NCI-H2171 (cell line): ENCODE data around the gene SLC17A7.
"Not testable (repeated sequence)": the region's sequence is repeated elsewhere in the genome, so short reads cannot be mapped to it uniquely, and the experiment has no call there.

Experiments used
- DNase-seq: peaks from one replicate; lab custom pipeline; 2025; lab: John Stamatoyannopoulos, UW

SLC17A7 gene

GRCh38 chr19:49444100-49444700 lies 2.9 kb upstream of the SLC17A7 start:
- DNase-seq, result not testable (repeated sequence)

- DNase-seq, result peak; percentile 99
Observed at GRCh38 chr19:49443366-49444099, 2.2 kb upstream of the SLC17A7 start.

DNA sequence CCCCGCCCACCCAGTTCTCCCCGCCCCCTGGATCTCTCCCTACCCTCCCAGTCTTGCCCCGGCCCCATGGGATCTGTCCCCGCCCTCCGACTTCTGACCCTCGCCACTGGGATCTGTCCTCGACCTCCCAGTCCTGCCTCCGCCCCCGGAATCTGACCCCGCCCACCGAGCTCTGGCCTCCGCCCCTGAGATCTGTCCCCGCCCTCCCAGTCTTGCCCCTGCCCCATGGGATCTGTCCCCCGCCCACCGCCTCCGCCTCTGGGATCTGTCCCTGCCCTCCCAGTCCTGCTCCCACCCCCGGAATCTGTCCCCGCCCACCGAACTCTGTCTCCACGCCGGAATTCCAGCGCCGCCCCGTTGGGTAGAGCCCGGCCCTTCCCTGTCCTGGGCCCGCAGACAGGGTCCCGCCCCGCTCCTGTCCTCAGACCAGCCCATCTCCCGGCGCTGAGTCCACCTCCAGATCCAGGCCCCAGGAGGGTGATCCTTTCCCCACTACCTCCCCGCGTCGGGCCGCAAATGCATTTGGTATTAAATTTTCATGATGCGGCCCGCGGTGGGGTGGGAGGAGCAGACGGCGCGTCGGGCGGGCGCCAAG lies 1.5 kb upstream of the SLC17A7 start:
- DNase-seq, result peak; percentile 98

DNA sequence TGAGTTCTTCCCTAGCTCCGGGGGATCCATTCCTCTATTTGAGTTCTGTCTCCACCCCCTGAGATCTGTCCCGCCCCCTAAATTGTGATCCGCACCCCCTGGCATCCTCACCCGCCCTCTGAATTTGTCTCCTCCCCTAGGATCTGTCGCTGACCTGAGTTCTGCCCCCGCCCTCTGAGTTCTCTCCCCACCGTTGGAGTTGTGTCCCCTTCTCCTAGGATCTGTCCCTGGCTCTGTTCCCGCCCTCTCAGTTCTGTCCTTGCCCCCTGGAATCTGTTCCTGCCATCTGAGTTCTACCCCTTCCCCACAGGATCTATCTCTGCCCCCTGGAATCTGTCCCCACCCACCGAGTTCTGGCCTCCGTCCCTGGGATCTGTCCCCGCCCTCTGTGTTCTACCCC lies 1.0 kb upstream of the SLC17A7 start:
- DNase-seq, result peak; percentile 73

GRCh38 chr19:49441960-49442350 lies 628 bp upstream of the SLC17A7 start:
- DNase-seq, result no peak

GRCh38 chr19:49440439-49441209 lies 703 bp downstream of the SLC17A7 start:
- no peak for DNase-seq

DNA sequence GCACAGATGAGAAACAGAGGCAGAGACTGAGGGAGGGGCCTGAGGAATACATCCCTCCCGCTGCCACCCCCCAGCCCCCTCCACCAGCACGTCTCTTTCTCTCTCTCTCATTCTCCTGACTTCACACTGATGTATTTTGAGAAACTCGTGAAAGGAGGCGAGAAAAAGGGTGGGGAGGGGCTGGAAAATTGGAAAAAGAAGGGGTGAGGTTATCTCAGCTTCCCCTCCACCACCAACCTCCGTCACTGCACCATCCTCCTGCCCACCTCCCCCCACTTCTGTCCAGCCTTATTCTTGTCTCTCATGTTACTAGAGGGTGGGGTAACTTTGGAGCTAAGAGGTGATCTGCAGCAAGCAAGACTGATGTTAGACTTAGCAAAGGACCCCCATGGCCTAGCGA lies 1.5 kb downstream of the SLC17A7 start:
- no peak for DNase-seq

DNA sequence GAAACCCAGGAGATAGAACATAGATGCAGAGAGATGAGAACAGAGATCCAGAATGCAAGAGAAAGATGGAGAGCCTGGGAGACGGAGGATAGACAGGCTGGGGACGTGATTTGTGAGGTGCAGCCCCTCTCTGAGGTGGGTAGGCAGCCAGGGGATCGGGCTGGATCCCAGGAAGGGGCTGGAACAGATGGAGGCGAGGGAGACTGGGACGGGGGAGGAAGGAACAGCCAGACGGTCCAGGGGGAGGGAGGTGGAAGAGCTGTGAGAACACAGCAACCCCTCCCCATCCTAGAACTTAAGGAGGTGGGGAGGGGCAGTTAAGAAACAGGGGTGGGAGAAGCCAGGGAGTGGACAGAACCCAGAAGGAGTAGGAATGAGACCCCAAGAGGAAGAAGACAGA lies 3.1 kb downstream of the SLC17A7 start:
- DNase-seq, result peak; percentile 36

GRCh38 chr19:49437231-49437630 lies 4.1 kb downstream of the SLC17A7 start:
- peak; percentile 23 for DNase-seq

DNA sequence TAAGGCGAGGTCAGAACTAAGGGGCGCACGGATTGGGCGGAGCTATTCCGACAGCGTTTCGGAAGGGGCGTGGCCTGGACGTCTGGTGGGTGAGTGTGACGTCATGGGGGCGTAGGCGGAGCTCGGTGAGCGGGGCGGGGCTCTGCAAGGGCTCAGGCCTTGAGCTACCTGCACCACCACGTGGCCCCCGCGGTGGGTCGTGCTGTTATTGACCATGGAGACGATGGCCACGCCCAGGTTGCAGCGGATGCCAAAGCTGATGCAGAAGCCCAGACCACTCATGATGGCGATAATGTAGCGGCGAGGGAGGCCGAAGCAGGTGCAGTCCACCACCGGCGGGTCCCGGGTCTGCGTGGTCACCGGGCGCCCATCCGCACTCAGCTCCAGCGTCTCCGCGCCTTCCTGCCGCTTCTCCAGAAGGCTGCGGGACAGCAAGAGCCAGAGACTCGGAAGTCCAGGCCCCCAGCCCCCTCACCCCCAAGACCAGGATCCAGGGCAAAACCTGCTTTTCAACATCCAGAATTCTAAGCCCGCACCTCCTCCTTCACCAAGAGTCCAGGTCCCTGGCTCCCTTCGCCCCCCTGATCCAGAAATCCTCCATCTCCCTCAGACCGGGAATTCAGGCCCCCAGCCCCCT lies 4.8 kb downstream of the SLC17A7 start:
- no peak for DNase-seq

DNA sequence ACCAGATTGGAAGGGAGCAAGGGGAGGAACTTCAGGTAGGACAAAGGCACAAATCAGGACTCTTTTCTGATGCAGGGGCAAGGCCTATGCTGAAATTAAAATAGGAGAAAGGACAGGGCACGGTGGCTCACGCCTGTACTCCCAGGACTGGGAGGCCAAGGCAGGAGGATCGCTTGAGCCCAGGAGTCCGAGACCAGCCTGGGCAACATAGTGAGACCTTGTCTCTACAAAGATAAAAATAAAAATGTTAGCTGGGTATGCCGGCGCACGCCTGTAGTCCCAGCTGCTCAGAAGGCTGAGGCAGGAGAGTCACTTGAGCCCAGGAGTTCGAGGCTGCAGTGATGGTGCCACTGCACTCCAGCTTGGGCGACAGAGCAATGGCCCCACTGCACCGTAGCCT lies 5.7 kb downstream of the SLC17A7 start:
- DNase-seq, result no peak

- no peak for DNase-seq
Observed at GRCh38 chr19:49434907-49435583, 6.3 kb downstream of the SLC17A7 start.

DNA sequence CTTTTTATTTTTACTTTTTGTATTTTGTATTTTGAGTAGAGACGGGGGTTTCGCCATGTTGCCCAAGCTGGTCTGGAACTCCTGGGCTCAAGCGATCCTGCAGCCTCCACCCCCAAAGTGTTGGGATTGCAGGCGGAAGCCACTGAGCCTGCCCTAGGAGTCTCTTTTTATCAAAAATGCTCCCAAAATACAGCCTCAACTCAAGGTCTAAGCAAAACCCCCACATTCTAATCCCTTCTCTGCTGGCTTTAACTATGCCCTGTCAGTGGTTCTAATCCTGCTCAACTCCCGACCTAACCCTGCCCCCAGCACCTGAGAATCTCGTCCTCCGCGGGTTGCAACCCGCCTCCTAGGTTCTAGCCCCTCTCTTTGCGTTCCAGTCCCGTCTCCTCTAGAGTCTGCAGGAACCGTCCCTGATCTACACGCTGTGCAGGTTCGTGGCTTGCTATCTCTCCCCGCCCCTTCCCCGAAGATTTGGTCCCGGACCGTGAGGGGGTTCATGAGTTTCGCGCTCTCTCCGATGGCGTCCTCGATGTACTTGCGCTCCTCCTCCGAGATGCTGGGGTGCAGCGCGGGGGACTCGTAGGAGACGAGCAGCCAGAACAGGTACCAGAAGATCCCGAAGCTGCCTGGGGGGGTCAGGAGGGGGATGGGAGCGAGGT lies 8.0 kb downstream of the SLC17A7 start:
- DNase-seq, result no peak

- DNase-seq, result no peak
Observed at GRCh38 chr19:49432141-49433073, 8.9 kb downstream of the SLC17A7 start.

- no peak for DNase-seq
Observed at GRCh38 chr19:49431330-49431749, 10.0 kb downstream of the SLC17A7 start.

DNA sequence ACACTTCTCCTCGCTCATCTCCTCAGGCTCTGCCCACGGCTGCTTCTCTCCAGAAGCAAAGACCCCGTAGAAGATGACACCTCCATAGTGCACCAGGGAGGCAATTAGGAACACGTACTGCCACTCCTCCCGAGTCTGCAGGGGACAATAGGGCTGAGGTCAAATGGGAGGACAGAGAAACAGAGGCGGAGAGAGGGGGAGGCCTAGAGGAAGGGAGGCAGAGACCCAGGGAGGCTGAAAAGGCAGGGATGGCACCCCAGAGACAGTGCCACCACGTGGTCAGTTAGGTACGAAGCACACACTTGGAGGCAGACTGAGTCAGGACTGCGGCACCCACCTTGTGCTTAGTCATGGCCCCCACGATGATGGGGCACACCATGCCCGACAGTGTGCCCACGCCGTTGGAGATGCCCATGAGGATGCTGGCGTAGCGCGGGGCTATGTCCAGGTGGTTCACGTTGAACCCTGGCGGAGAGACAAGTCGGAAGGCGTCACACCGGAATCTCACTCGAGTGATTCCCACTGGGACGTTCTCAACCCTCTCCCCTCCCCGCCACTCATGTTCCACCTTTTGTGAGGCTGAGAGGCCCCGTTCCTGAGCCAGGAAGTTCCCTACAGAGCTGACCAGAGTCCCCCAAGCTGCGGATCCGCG lies 10.5 kb downstream of the SLC17A7 start:
- DNase-seq, result no peak

GRCh38 chr19:49430172-49430677 lies 11.1 kb downstream of the SLC17A7 start:
- DNase-seq, result no peak

GRCh38 chr19:49428547-49429451 lies 12.5 kb downstream of the SLC17A7 start:
- no peak for DNase-seq
